K562 (cell line): ENCODE data around the gene TRPV5. TPM values are rescaled to one million over a fixed set of nuclear protein-coding genes. Genes with fewer than 3 reads are reported as not detected.

ENCODE experiments used
- ATAC-seq: fragments of 200-7000 bp; cut with Tn5 transposase; 3 replicates; pipeline ENCODE4 v1.9.1; 2020; ENCODE audit warnings: moderate library complexity
- BruUV-seq: library from RNA; stranded (reverse); fragments of 400-500 nt; replicated peaks from 2 replicates; lab custom pipeline; 2021; lab: Mats Ljungman, UMichigan
- CTCF ChIA-PET: fragments of 300-600 bp; formaldehyde crosslinking; extraction: SDS; loops from one replicate; lab custom pipeline; 2021; ENCODE audit warnings: low intra/inter-chr PET ratio; lab: Yijun Ruan, JAX
- POLR2A ChIA-PET: fragments of 300-600, 350-650 bp; sonication (Branson Sonifier 250); formaldehyde crosslinking; extraction: SDS; loops from one replicate; lab custom pipeline; 2021; ENCODE audit warnings: antibody characterized with exemption, inconsistent platforms; lab: Yijun Ruan, JAX
- DNase-seq, 4 experiments: peaks; one replicate each; pipeline versions ENCODE4 v3.0.0 to v3.0.0-alpha.2; 2011 to 2018; ENCODE audit warnings: low spot score in 3 of 4, mixed read lengths in 3 of 4; ENCODE audit errors: extremely low read depth in 1 of 4
- FAIRE-seq: peaks from 2 replicates; lab custom pipeline; 2011; peaks lifted over from hg19 to GRCh38; lab: Jason Lieb, UNC
- H2AFZ ChIP-seq: 2 replicates; pipeline ENCODE4 v1.6.0; 2011; ENCODE audit warnings: low read depth, low read length, control low read depth, inconsistent platforms
- H3K27ac ChIP-seq: fragments of 200-600 bp; 3 replicates; pipeline ENCODE4 v1.8.0; 2011; ENCODE audit warnings: low read depth, mild to moderate bottlenecking, control low read depth, inconsistent platforms, low read length, moderate library complexity, mixed read lengths; ENCODE audit errors: extremely low read depth
- H3K27me3 ChIP-seq, 2 experiments: fragments of 300-600 bp in 1 of 2; 2 replicates in 1 of 2; 3 replicates in 1 of 2; pipeline versions ENCODE4 v1.6.0 to v1.8.0; 2011; ENCODE audit warnings: inconsistent platforms in 2 of 2, low read length in 2 of 2, mild to moderate bottlenecking in 1 of 2, mixed read lengths in 1 of 2, moderate library complexity in 1 of 2; ENCODE audit not compliant: control insufficient read depth in 2 of 2, insufficient read depth in 2 of 2
- H3K36me3 ChIP-seq: fragments of 300-600 bp; 3 replicates; pipeline ENCODE4 v1.8.0; 2011; ENCODE audit warnings: mild to moderate bottlenecking, low read length, inconsistent platforms; ENCODE audit not compliant: control insufficient read depth, insufficient read depth
- H3K4me1 ChIP-seq, 2 experiments: fragments of 200-600 bp in 1 of 2; replicated peaks in 1 of 2; 2 replicates in 1 of 2; 3 replicates in 1 of 2; pipeline versions ENCODE4 v1.5.1 to v1.8.0; 2011; ENCODE audit warnings: inconsistent platforms in 2 of 2, low read length in 2 of 2, mild to moderate bottlenecking in 1 of 2, mixed read lengths in 1 of 2, moderate library complexity in 1 of 2; ENCODE audit not compliant: control insufficient read depth in 2 of 2, insufficient read depth in 2 of 2
- H3K4me2 ChIP-seq: 2 replicates; pipeline ENCODE4 v1.6.1; 2011; ENCODE audit warnings: low read length, control low read depth, inconsistent platforms, mixed read lengths; ENCODE audit not compliant: insufficient read depth
- H3K4me3 ChIP-seq: fragments of 200-600 bp; sonication (generic), shearing (Covaris generic); 2 replicates; pipeline ENCODE4 v1.5.1; 2016; ENCODE audit warnings: control low read depth, inconsistent platforms
- H3K79me2 ChIP-seq: fragments of 200-600 bp; 3 replicates; pipeline ENCODE4 v1.8.0; 2011; ENCODE audit warnings: low read length, inconsistent platforms; ENCODE audit not compliant: control insufficient read depth, insufficient read depth
- H3K9ac ChIP-seq, 2 experiments: 2 replicates each; pipeline versions ENCODE4 v1.6.0 to v1.6.1; 2011; ENCODE audit warnings: low read depth in 2 of 2, low read length in 2 of 2, control low read depth in 1 of 2, inconsistent platforms in 1 of 2, mild to moderate bottlenecking in 1 of 2, mixed read lengths in 1 of 2; ENCODE audit not compliant: insufficient read depth in 1 of 2
- H3K9me1 ChIP-seq: one replicate; pipeline ENCODE4 v1.6.0; 2011; ENCODE audit warnings: inconsistent platforms, mild to moderate bottlenecking, low read length, moderate library complexity; ENCODE audit not compliant: control insufficient read depth, insufficient read depth
- H3K9me3 ChIP-seq: replicated peaks from 2 replicates; pipeline ENCODE4 v1.5.1; 2011; ENCODE audit warnings: low read depth, low read length, inconsistent platforms; ENCODE audit not compliant: control insufficient read depth, insufficient read depth
- H4K20me1 ChIP-seq: replicated peaks from 2 replicates; pipeline ENCODE4 v1.6.1; 2011; ENCODE audit warnings: low read length, inconsistent platforms, mixed read lengths; ENCODE audit not compliant: control insufficient read depth, insufficient read depth
- ARNT ChIP-seq, 2 experiments: fragments of 450-650 bp; IDR thresholded peaks; 2 replicates each; pipeline ENCODE4 v1.6.1; 2016; ENCODE audit warnings: mild to moderate bottlenecking in 1 of 2
- ATF1 ChIP-seq, 2 experiments: fragments of 450-650 bp in 1 of 2; IDR thresholded peaks; 2 replicates each; pipeline ENCODE4 v1.6.1; 2016; ENCODE audit warnings: missing compliant biosample characterization in 1 of 2, missing genetic modification characterization in 1 of 2
- ETV6 ChIP-seq, 3 experiments: fragments of 150-350 bp in 1 of 3; sonication (generic) in 1 of 3; formaldehyde crosslinking in 1 of 3; IDR thresholded peaks; 2 replicates each; pipeline versions ENCODE4 v1.6.1 to v1.8.0; 2014 to 2022; ENCODE audit warnings: borderline replicate concordance in 2 of 3, low read depth in 2 of 3, antibody characterized with exemption in 1 of 3, low read length in 1 of 3, mild to moderate bottlenecking in 1 of 3, missing genetic modification reagents in 1 of 3
- GABPB1 ChIP-seq: sonication (generic); formaldehyde crosslinking; IDR thresholded peaks from 2 replicates; pipeline ENCODE4 v1.8.0; 2022; ENCODE audit warnings: mild to moderate bottlenecking, missing genetic modification reagents
- HOXB6 ChIP-seq: fragments of 250-450 bp; sonication (Bioruptor Pico); IDR thresholded peaks from 2 replicates; pipeline ENCODE4 v1.5.1; 2022; ENCODE audit warnings: mild to moderate bottlenecking, borderline replicate concordance
- PHF8 ChIP-seq: fragments of 200-600 bp; sonication (generic); IDR thresholded peaks from 2 replicates; pipeline ENCODE4 v1.6.1; 2012; ENCODE audit warnings: mixed run types, mild to moderate bottlenecking, inconsistent platforms, low read length, moderate library complexity, borderline replicate concordance
- ZNF586 ChIP-seq: fragments of 450-650 bp; formaldehyde crosslinking; conservative IDR thresholded peaks from 2 replicates; pipeline ENCODE4 v1.4.0; 2020; ENCODE audit warnings: mild to moderate bottlenecking, moderate library complexity
- WGBS: fragments of 100-300 bp; shearing (Covaris generic); methylation state at CpG from one replicate; pipeline ENCODE4 v1.1.6; 2016; ENCODE audit warnings: low coverage, mixed read lengths; ENCODE audit not compliant: insufficient coverage; ENCODE audit errors: missing lambda C conversion rate; 5-methylcytosine and 5-hydroxymethylcytosine counted together
- in situ Hi-C: fragments of 300-500 bp; cut with MboI; formaldehyde crosslinking; loops from 4 replicates; pipeline ENCODE4 v1.15.0; 2018; ENCODE audit warnings: inconsistent platforms, mixed read lengths
- intact Hi-C: fragments of 100-400 bp; cut with micrococcal nuclease; formaldehyde crosslinking; loops from 2 replicates; pipeline ENCODE4 v1.14.2; 2022
- polyA plus RNA-seq, 8 experiments: library from polyadenylated mRNA; depleted of rRNA in 4 of 8; stranded (reverse) in 5 of 8; unstranded in 3 of 8; fragments of >200 nt; fragmentation: Nextera tagmentation in 2 of 8; fragmentation: Illumina TruSeq in 1 of 8; extraction: Ambion mirVana in 2 of 8; extraction: Trizol in 1 of 8; gene quantifications; 2 replicates each; pipeline versions ENCODE4 v1.2.1 to v1.2.3, GENCODE V29; 2011 to 2014; ENCODE audit warnings: inconsistent platforms in 1 of 8, missing spikeins in 1 of 8
- total RNA-seq, 7 experiments: library from RNA; depleted of rRNA in 6 of 7; stranded (reverse); fragments of >200 nt in 6 of 7; fragmentation: Illumina TruSeq in 2 of 7; extraction: Trizol in 2 of 7; gene quantifications; 2 replicates each; pipeline versions ENCODE4 v1.2.1 to v1.2.3, GENCODE V29; 2011 to 2021; ENCODE audit warnings: low replicate concordance in 1 of 7
- TF ChIP-seq, protein P1 (sequence below): fragments of 250-450 bp; sonication (Bioruptor Pico); IDR thresholded peaks from 2 replicates; pipeline ENCODE4 v1.6.1; 2021; ENCODE audit warnings: mild to moderate bottlenecking
- TF ChIP-seq, protein P2 (sequence below): fragments of 250-450 bp; sonication (Bioruptor Pico); IDR thresholded peaks from 2 replicates; pipeline ENCODE4 v1.8.0; 2021; ENCODE audit warnings: moderate library complexity, mild to moderate bottlenecking, inconsistent platforms
- TF ChIP-seq, protein P3 (sequence below): sonication (generic); formaldehyde crosslinking; IDR thresholded peaks from 2 replicates; pipeline ENCODE4 v1.8.0; 2022; ENCODE audit warnings: mild to moderate bottlenecking, missing genetic modification reagents

The TRPV5 gene
- total and polyA plus RNA-seq, 9 of the 15 experiments (the other 6 are each of a cell fraction or from before 2014, with no cell fraction given), result not detected

DNA sequence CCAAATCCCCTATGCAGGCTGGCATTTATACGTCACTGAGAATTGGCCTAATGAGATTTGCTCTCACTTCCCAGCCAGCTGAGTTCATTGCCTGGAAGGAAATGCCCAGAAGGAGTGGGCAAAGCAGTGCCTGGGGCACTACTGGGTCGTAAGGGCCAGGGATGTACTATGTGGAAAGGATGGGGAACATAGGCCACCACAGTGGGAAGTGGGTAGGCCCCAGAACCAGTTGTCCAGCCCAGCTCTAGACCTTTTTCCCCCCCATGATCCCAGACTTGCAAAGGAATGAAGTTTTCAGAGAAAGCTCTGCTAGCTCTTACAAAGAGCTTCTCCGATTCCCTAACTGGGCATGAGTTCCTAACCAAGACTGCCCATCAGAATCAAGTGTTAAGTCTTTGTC is 13.9 kb downstream of the TRPV5 start:
- BruUV-seq, result no TSS peak
- Histone ChIP-seq H3K36me3 (no peaks in the 10 kb centered on the region), H3K4me1 (no peaks in the 10 kb centered on the region), H4K20me1 (no peaks in the 10 kb centered on the region), H3K9ac (no peak overlapping the region), H3K79me2 (no peaks in the 10 kb centered on the region), H3K4me3 (no peak overlapping the region), H2AFZ (no peak overlapping the region), H3K9me3 (no peaks in the 10 kb centered on the region), H3K4me2 (no peak overlapping the region), H3K9me1 (no peaks in the 10 kb centered on the region), H3K27ac (no peak overlapping the region), H3K27me3 (peaks cover 13 to 38% of the 10 kb centered on the region in 2 experiments; a peak in 4 of 5 replicates)
- DNase-seq, result no peak
- TF ChIP-seq ETV6 (IDR thresholded peaks at IDR 0.05; ENCODE audit: borderline replicate concordance in 1 of 2, low read depth in 2 of 2, low read length in 1 of 2) (no peak), ETV6 (CRISPR knock-in tag; IDR thresholded peaks at IDR 0.05; ENCODE audit: borderline replicate concordance) (no peak), GABPB1 (CRISPR knock-in tag) (no peak), ZNF586 (CRISPR knock-in tag) (no peak)
- TF ChIP-seq, protein P1, sequence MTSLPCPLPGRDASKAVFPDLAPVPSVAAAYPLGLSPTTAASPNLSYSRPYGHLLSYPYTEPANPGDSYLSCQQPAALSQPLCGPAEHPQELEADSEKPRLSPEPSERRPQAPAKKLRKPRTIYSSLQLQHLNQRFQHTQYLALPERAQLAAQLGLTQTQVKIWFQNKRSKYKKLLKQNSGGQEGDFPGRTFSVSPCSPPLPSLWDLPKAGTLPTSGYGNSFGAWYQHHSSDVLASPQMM (CRISPR knock-in tag), result no peak
- in situ Hi-C loops, result no loop called here
- FAIRE-seq, result no peak
- intact Hi-C loops, result no loop called here
- 3% methylated on average over 3 of the region's 3 CpGs for whole genome bisulfite sequencing
- ChIA-PET CTCF (no interaction called here), POLR2A (interaction anchor here (1.5 kb wide), 1 partner anchor 16 kb away, joined by 4 read pairs; no protein-coding TSS in a partner anchor)
- no peak for ATAC-seq

DNA sequence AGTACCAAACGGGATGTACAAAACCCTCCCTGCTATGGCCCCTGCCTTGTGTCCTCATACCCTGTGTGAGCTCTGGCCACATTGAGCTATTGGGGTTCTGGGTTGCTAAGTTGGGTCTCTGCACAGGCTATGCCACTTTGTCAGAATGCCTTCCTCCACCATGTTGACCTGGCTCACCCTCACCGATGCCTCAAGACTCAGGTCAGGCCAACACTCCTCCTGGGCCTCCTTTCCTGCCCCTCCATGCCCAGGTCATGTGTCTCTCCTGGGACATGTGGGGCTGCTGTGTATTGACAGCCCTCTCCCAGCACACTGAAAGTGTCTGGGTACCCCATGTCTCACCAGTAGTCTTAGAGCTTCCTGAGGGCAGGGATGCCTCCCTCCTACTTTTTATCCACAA is 14.6 kb downstream of the TRPV5 start:
- peaks cover 13 to 42% of the 10 kb centered on the region in 2 experiments; a peak in 4 of 5 replicates for H3K27me3 ChIP-seq
- no peak overlapping the region for H3K4me3 ChIP-seq
- H3K9ac ChIP-seq, result no peak overlapping the region
- H3K9me3 ChIP-seq, result no peaks in the 10 kb centered on the region
- WGBS, result 0% methylated on average over 2 of the region's 2 CpGs
- no peak overlapping the region for H2AFZ ChIP-seq
- FAIRE-seq (no peak), ATAC-seq (no peak), DNase-seq (no peak)
- no peaks in the 10 kb centered on the region for H4K20me1 ChIP-seq
- H3K9me1 ChIP-seq, result no peaks in the 10 kb centered on the region
- BruUV-seq, result no TSS peak
- H3K4me2 ChIP-seq, result no peak overlapping the region
- intact Hi-C loops (no loop called here), in situ Hi-C loops (no loop called here)
- H3K27ac ChIP-seq, result no peak overlapping the region
- POLR2A ChIA-PET, result interaction anchor here (0.8 kb wide), 1 partner anchor 406 kb away, joined by 3 read pairs; no protein-coding TSS in a partner anchor
- H3K36me3 ChIP-seq, result no peaks in the 10 kb centered on the region
- H3K4me1 ChIP-seq, result no peaks in the 10 kb centered on the region
- H3K79me2 ChIP-seq, result no peaks in the 10 kb centered on the region
- CTCF ChIA-PET, result no interaction called here
- TF ChIP-seq, protein P2, sequence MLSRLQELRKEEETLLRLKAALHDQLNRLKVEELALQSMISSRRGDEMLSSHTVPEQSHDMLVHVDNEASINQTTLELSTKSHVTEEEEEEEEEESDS (CRISPR knock-in tag), result no peak
- TF ChIP-seq, protein P3, sequence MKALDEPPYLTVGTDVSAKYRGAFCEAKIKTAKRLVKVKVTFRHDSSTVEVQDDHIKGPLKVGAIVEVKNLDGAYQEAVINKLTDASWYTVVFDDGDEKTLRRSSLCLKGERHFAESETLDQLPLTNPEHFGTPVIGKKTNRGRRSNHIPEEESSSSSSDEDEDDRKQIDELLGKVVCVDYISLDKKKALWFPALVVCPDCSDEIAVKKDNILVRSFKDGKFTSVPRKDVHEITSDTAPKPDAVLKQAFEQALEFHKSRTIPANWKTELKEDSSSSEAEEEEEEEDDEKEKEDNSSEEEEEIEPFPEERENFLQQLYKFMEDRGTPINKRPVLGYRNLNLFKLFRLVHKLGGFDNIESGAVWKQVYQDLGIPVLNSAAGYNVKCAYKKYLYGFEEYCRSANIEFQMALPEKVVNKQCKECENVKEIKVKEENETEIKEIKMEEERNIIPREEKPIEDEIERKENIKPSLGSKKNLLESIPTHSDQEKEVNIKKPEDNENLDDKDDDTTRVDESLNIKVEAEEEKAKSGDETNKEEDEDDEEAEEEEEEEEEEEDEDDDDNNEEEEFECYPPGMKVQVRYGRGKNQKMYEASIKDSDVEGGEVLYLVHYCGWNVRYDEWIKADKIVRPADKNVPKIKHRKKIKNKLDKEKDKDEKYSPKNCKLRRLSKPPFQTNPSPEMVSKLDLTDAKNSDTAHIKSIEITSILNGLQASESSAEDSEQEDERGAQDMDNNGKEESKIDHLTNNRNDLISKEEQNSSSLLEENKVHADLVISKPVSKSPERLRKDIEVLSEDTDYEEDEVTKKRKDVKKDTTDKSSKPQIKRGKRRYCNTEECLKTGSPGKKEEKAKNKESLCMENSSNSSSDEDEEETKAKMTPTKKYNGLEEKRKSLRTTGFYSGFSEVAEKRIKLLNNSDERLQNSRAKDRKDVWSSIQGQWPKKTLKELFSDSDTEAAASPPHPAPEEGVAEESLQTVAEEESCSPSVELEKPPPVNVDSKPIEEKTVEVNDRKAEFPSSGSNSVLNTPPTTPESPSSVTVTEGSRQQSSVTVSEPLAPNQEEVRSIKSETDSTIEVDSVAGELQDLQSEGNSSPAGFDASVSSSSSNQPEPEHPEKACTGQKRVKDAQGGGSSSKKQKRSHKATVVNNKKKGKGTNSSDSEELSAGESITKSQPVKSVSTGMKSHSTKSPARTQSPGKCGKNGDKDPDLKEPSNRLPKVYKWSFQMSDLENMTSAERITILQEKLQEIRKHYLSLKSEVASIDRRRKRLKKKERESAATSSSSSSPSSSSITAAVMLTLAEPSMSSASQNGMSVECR, result no peak
- TF ChIP-seq ARNT (IDR thresholded peaks at IDR 0.05), result no peak
- no peak for TF ChIP-seq HOXB6 (CRISPR knock-in tag)
- no peak for TF ChIP-seq ATF1 (CRISPR knock-in tag; IDR thresholded peaks at IDR 0.05)
- TF ChIP-seq ATF1 (tag; IDR thresholded peaks at IDR 0.05), result no peak
- no peak for TF ChIP-seq PHF8
